Activated naive CD4-positive, alpha-beta T cell treated with anti-CD3 and anti-CD28 coated beads, Interleukin-2, amount 50 U/mL, for 24 hours (primary cell): ENCODE data around the gene PRKCZ.
A peak's percentile ranks its signal among the peaks of the same experiment; 100 is the strongest.

Source experiments
- H3K27ac Mint-ChIP-seq: one replicate; pipeline ENCODE4 v1.8.0; 2021; ENCODE audit warnings: mild to moderate bottlenecking, mixed read lengths
- H3K27me3 Mint-ChIP-seq: one replicate; pipeline ENCODE4 v1.8.0; 2021; ENCODE audit warnings: mixed read lengths
- H3K36me3 Mint-ChIP-seq: one replicate; pipeline ENCODE4 v1.8.0; 2021; ENCODE audit warnings: mixed read lengths
- H3K4me1 Mint-ChIP-seq: one replicate; pipeline ENCODE4 v1.8.0; 2021; ENCODE audit warnings: mixed read lengths
- H3K4me3 Mint-ChIP-seq: one replicate; pipeline ENCODE4 v1.8.0; 2021; ENCODE audit warnings: mild to moderate bottlenecking, mixed read lengths
- H3K9me3 Mint-ChIP-seq: one replicate; pipeline ENCODE4 v1.8.0; 2021; ENCODE audit warnings: mixed read lengths

PRKCZ gene

GRCh38 chr1:2050461-2050792 lies 216 bp downstream of the PRKCZ start:
- Mint-ChIP-seq H3K9me3 (no peaks in the 10 kb centered on the region), H3K4me1 (peaks cover 23% of the 10 kb centered on the region), H3K36me3 (no peaks in the 10 kb centered on the region), H3K27me3 (peaks cover 3% of the 10 kb centered on the region), H3K27ac (no peak overlapping the region), H3K4me3 (no peak overlapping the region)

- Mint-ChIP-seq H3K36me3 (peaks cover 1% of the 10 kb centered on the region), H3K27me3 (peaks cover 3% of the 10 kb centered on the region), H3K27ac (peak overlapping the region; percentile 12), H3K9me3 (no peaks in the 10 kb centered on the region), H3K4me3 (peak overlapping the region; percentile 68), H3K4me1 (peaks cover 18% of the 10 kb centered on the region)
Observed at GRCh38 chr1:2050793-2051682, 827 bp downstream of the PRKCZ start.

GRCh38 chr1:2052054-2052679 lies 2.0 kb downstream of the PRKCZ start:
- H3K27ac Mint-ChIP-seq, result no peak overlapping the region
- H3K9me3 Mint-ChIP-seq, result no peaks in the 10 kb centered on the region
- H3K36me3 Mint-ChIP-seq, result peaks cover 1% of the 10 kb centered on the region
- peaks cover 3% of the 10 kb centered on the region for H3K27me3 Mint-ChIP-seq
- H3K4me1 Mint-ChIP-seq, result peaks cover 18% of the 10 kb centered on the region
- H3K4me3 Mint-ChIP-seq, result peak overlapping the region; percentile 68

DNA sequence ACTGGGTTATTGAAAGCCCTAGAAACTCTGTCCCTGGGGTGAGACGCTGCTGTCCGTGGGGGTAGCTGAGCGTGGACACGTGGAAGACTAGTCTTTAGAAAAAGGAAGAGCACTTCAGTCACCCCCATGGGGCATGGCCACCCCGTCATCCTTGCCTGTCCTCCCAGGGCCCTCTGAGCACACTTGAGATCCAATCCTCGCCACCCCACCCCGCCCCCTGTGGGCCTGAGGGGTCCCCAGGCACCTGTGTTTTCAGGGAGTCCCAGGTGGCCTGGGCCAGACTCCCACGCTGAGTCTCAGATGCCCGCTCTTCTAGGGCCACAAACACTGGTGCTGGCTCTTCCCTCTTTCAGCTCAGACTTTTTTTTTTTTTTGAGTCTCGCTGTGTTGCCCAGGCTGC lies 2.5 kb downstream of the PRKCZ start:
- peaks cover 1% of the 10 kb centered on the region for H3K36me3 Mint-ChIP-seq
- peaks cover 3% of the 10 kb centered on the region for H3K27me3 Mint-ChIP-seq
- no peak overlapping the region for H3K27ac Mint-ChIP-seq
- H3K9me3 Mint-ChIP-seq, result no peaks in the 10 kb centered on the region
- no peak overlapping the region for H3K4me3 Mint-ChIP-seq
- H3K4me1 Mint-ChIP-seq, result peaks cover 18% of the 10 kb centered on the region

DNA sequence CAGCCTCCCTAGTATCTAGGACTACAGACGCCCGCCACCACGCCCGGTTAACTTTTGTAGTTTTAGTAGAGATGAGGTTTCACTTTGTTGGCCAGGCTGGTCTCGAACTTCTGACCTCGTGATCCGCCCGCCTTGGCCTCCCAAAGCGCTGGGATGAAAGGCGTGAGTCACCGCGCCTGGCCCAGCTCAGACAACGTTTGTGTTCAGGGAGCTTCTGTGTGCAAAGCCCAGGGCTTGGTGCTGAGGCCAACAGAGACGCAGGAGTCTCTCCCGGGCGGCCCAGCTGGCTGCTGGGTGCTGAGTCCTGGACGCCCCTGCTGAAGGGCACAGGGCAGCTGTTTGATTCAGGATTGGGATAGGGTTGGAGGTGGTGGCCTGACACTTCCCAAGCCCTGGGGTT lies 3.0 kb downstream of the PRKCZ start:
- H3K9me3 Mint-ChIP-seq, result no peaks in the 10 kb centered on the region
- no peak overlapping the region for H3K27ac Mint-ChIP-seq
- H3K27me3 Mint-ChIP-seq, result peaks cover 2% of the 10 kb centered on the region
- no peak overlapping the region for H3K4me3 Mint-ChIP-seq
- H3K4me1 Mint-ChIP-seq, result peaks cover 18% of the 10 kb centered on the region
- peaks cover 1% of the 10 kb centered on the region for H3K36me3 Mint-ChIP-seq

GRCh38 chr1:2053784-2054376 lies 3.7 kb downstream of the PRKCZ start:
- H3K4me1 Mint-ChIP-seq, result peaks cover 17% of the 10 kb centered on the region
- peaks cover 1% of the 10 kb centered on the region for H3K36me3 Mint-ChIP-seq
- H3K9me3 Mint-ChIP-seq, result no peaks in the 10 kb centered on the region
- no peak overlapping the region for H3K4me3 Mint-ChIP-seq
- peak overlapping the region; percentile 79 for H3K27ac Mint-ChIP-seq
- H3K27me3 Mint-ChIP-seq, result no peaks in the 10 kb centered on the region

GRCh38 chr1:2054560-2054959 lies 4.3 kb downstream of the PRKCZ start:
- H3K9me3 Mint-ChIP-seq, result no peaks in the 10 kb centered on the region
- peaks cover 11% of the 10 kb centered on the region for H3K4me1 Mint-ChIP-seq
- no peak overlapping the region for H3K4me3 Mint-ChIP-seq
- H3K36me3 Mint-ChIP-seq, result peaks cover 1% of the 10 kb centered on the region
- H3K27me3 Mint-ChIP-seq, result no peaks in the 10 kb centered on the region
- H3K27ac Mint-ChIP-seq, result no peak overlapping the region

GRCh38 chr1:2055911-2056575 lies 5.8 kb downstream of the PRKCZ start:
- H3K4me3 Mint-ChIP-seq, result no peak overlapping the region

GRCh38 chr1:2056955-2057590 lies 6.9 kb downstream of the PRKCZ start:
- peaks cover 1% of the 10 kb centered on the region for H3K36me3 Mint-ChIP-seq
- H3K4me3 Mint-ChIP-seq, result no peak overlapping the region
- peaks cover 8% of the 10 kb centered on the region for H3K4me1 Mint-ChIP-seq
- no peak overlapping the region for H3K27ac Mint-ChIP-seq
- H3K27me3 Mint-ChIP-seq, result no peaks in the 10 kb centered on the region
- H3K9me3 Mint-ChIP-seq, result no peaks in the 10 kb centered on the region

More at GRCh38 chr1:2055911-2056575, 5.8 kb downstream of the PRKCZ start:
- Mint-ChIP-seq H3K27me3 (no peaks in the 10 kb centered on the region), H3K27ac (no peak overlapping the region), H3K36me3 (peaks cover 1% of the 10 kb centered on the region), H3K4me1 (peaks cover 11% of the 10 kb centered on the region), H3K9me3 (no peaks in the 10 kb centered on the region)

DNA sequence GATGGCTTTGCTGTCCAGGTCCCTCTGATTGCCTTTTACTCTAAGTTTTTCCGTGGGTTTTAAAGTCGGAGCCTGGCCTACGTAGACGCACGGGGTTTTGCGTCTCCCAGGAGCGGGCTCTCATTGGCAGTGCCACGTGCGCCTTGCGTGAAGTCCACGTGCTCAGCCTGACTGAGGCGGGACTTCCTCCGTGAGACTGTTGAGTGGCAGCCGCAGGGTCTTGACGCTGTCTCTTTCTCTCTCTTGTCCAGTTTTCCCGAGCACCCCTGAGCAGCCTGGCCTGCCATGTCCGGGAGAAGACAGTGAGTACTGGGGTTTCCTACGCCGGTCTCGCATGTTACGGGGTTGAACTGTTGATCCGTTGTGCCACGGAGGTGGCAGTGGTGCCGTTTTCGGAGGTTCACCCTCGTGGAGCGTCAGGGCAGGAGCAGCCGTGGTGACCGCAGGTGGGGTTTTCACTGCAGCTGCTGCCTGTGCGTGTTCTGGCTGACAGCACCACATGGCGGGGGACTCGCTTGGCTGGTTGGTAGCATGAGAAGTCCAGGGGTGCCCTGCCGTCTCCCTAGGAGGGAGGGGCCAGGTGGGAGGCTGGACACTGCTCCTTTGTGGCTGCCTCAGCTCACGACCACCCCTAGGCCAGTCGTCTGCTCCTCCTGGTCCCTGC lies 9.2 kb downstream of the PRKCZ start:
- Mint-ChIP-seq H3K27me3 (no peaks in the 10 kb centered on the region), H3K36me3 (peaks cover 9% of the 10 kb centered on the region), H3K9me3 (no peaks in the 10 kb centered on the region), H3K27ac (peak overlapping the region; percentile 59), H3K4me1 (no peaks in the 10 kb centered on the region), H3K4me3 (no peak overlapping the region)

- no peak overlapping the region for H3K4me3 Mint-ChIP-seq
- H3K9me3 Mint-ChIP-seq, result no peaks in the 10 kb centered on the region
- H3K27ac Mint-ChIP-seq, result no peak overlapping the region
- no peaks in the 10 kb centered on the region for H3K4me1 Mint-ChIP-seq
- H3K27me3 Mint-ChIP-seq, result no peaks in the 10 kb centered on the region
- peaks cover 13% of the 10 kb centered on the region for H3K36me3 Mint-ChIP-seq
Observed at GRCh38 chr1:2060072-2060471, 9.9 kb downstream of the PRKCZ start.

DNA sequence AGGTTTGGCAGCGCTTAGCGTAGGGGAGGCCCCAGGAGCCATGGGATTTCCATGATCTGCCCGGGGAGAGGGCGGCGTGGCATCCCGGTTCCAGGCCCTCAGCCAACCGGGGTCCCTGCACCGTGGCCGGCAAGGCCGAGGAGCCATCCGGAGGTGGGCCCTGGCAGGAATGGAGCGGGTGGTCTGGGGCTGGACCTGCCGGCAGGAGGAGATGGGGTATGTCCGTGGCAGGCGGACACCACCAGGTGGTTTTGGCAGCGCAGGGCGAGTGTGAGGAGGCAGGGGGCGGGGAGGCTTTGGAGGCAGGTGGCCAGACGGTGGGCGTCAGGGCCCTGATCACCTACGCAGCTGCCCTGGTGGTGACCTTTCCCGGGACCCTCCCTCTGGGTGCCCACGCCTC lies 10.3 kb downstream of the PRKCZ start:
- H3K36me3 Mint-ChIP-seq, result peaks cover 13% of the 10 kb centered on the region
- no peak overlapping the region for H3K4me3 Mint-ChIP-seq
- no peak overlapping the region for H3K27ac Mint-ChIP-seq
- no peaks in the 10 kb centered on the region for H3K4me1 Mint-ChIP-seq
- H3K27me3 Mint-ChIP-seq, result no peaks in the 10 kb centered on the region
- no peaks in the 10 kb centered on the region for H3K9me3 Mint-ChIP-seq

DNA sequence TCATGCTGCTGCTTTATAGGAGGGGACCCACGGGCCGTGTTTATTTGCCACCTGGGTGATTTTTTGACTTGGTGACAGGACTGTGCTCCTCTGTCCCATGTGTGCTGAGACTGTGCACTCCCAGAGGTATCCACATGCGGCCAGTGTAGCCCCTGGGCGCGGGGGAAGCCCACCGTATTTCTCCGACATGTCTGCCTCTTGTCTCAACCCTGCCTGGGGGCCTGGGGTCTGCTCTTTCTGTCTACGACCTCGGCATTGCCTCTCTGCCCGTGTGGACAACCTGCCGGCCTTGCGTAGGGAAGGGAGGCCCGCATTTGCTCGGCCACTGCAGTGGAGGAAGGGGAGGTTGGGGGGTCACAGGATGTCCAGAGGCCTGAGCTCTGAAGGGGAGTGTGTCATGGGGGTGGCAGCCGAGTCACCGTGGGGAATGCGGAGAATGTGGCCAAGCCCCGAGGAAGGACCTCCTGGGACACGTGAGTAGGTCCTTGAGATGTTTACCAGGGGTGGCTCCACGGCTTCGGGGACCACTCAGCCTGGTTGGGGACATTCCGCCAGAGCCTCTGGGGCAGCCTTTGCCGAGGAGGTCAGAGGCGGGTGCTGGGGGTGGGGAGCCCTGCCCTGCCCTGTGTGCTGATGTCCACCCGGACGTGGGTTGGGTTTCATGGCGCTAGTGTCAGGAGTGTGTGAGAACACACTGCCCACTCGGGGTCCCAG lies 11.0 kb downstream of the PRKCZ start:
- Mint-ChIP-seq H3K27me3 (no peaks in the 10 kb centered on the region), H3K9me3 (no peaks in the 10 kb centered on the region), H3K4me1 (no peaks in the 10 kb centered on the region), H3K4me3 (no peak overlapping the region), H3K27ac (no peak overlapping the region), H3K36me3 (peaks cover 16% of the 10 kb centered on the region)

DNA sequence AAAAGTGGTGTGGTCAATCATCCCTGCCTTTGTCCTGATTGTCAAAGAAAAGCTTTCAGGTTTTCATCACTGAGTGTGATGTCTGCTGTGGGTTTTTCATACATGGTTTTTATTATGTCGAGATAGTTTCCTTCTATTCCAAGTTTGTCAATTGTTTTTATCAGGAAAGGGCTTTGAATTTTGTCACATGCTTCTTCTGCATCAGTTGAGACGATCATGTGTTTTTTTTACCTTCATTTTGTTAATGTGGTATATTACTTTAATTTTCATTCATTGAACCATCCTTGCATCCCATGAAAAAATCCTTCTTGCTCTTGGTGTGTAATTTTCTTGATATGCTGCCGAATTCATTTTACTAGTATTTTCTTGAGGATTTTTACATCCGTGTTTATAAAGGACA lies 15.5 kb downstream of the PRKCZ start:
- H3K9me3 Mint-ChIP-seq, result no peaks in the 10 kb centered on the region
- peaks cover 6% of the 10 kb centered on the region for H3K4me1 Mint-ChIP-seq
- no peaks in the 10 kb centered on the region for H3K27me3 Mint-ChIP-seq
- no peak overlapping the region for H3K4me3 Mint-ChIP-seq
- H3K27ac Mint-ChIP-seq, result no peak overlapping the region
- H3K36me3 Mint-ChIP-seq, result peaks cover 22% of the 10 kb centered on the region
